OCI-LY3 (cell line): ENCODE results near the gene FOLR3.
"Not testable (repeated sequence)": the region's sequence is repeated elsewhere in the genome, so short reads cannot be mapped to it uniquely, and the experiment has no call there.

Source experiments
- H2AFZ ChIP-seq: fragments of 200-600, 300-600 bp; shearing (Covaris generic); 2 replicates; pipeline ENCODE4 v1.6.0; 2014; ENCODE audit warnings: antibody characterized with exemption, low read depth, low read length
- H3K27ac ChIP-seq: fragments of 200-600, 300-600 bp; sonication (generic); 2 replicates; pipeline ENCODE4 v1.5.1; 2014; ENCODE audit warnings: mild to moderate bottlenecking, low read length, moderate library complexity, mixed read lengths
- H3K27me3 ChIP-seq: fragments of 200-600, 300-600 bp; sonication (generic); 2 replicates; pipeline ENCODE4 v1.6.1; 2014; ENCODE audit warnings: low read depth, low read length, mixed read lengths
- H3K36me3 ChIP-seq: fragments of 200-600, 300-600 bp; sonication (generic); replicated peaks from 2 replicates; pipeline ENCODE3; 2014; ENCODE audit warnings: low read depth, low read length, mixed read lengths
- H3K4me1 ChIP-seq: fragments of 300-600, 200-600 bp; sonication (generic); 2 replicates; pipeline ENCODE4 v1.6.1; 2014; ENCODE audit warnings: low read length, mixed read lengths
- H3K4me2 ChIP-seq: fragments of 200-600, 300-600 bp; sonication (generic); 2 replicates; pipeline ENCODE4 v1.6.1; 2014; ENCODE audit warnings: low read length, mixed read lengths
- H3K4me3 ChIP-seq: fragments of 300-600, 200-600 bp; sonication (generic); 2 replicates; pipeline ENCODE4 v1.5.1; 2014; ENCODE audit warnings: antibody characterized with exemption, mild to moderate bottlenecking, low read length, moderate library complexity
- H3K79me2 ChIP-seq: fragments of 300-600, 200-600 bp; shearing (Covaris generic); 2 replicates; pipeline ENCODE4 v1.6.1; 2014; ENCODE audit warnings: mild to moderate bottlenecking, low read length, mixed read lengths
- H3K9ac ChIP-seq: fragments of 300-600, 200-600 bp; shearing (Covaris generic); 2 replicates; pipeline ENCODE4 v1.6.0; 2014; ENCODE audit warnings: mild to moderate bottlenecking, low read length, moderate library complexity
- H3K9me3 ChIP-seq: fragments of 200-600, 300-600 bp; shearing (Covaris generic); 2 replicates; pipeline ENCODE4 v1.6.1; 2014; ENCODE audit warnings: low read length, mixed read lengths; ENCODE audit not compliant: insufficient read depth
- H4K20me1 ChIP-seq: fragments of 200-600, 300-600 bp; sonication (generic); 2 replicates; pipeline ENCODE4 v1.6.1; 2016; ENCODE audit warnings: low read length, mixed read lengths; ENCODE audit not compliant: insufficient read depth
- CTCF ChIP-seq: fragments of 200-600, 300-600 bp; sonication (generic); IDR thresholded peaks from 2 replicates; pipeline ENCODE4 v1.5.1; 2014; ENCODE audit warnings: antibody characterized with exemption, low read length, low read depth
- EZH2phosphoT487 ChIP-seq: fragments of 200-600 bp; shearing (Covaris generic); IDR thresholded peaks from 2 replicates; pipeline ENCODE4 v1.6.1; 2018; ENCODE audit warnings: antibody characterized with exemption, mixed run types, low read depth

Gene FOLR3

DNA sequence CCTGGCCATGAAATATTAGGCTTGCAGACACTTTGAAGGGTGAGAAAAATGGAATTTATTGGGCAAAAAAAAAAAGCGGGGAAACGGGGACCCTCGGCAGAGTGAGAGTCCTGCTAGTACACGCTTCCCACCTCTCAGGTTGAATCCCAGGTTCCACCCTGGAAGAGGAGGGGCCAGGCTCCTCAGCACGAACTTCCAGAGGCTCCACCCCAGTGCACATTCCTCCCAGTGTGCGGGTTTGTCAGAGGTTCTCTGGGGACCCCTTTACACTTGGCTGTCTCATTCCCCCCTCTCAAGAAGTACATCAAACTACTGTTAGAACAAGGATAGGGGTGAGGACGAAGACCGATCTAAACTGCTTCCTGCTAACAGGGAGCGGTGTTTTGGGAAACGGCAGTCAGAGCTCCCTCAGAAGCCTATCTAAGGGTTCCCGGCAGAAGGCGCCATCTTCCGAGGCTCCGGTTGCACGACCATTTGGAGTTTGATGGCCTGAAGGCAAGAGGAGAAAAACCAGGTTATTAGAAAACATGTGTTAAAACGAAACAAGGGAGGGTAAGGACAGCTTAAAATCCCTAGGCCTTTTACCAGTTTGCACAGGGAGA is 27.5 kb downstream of the FOLR3 start:
- no peaks in the 10 kb centered on the region for H3K9me3 ChIP-seq
- H3K27me3 ChIP-seq, result peaks cover 42% of the 10 kb centered on the region
- H3K4me3 ChIP-seq, result no peak overlapping the region
- TF ChIP-seq EZH2phosphoT487 (no peak), CTCF (no peak)
- H3K4me2 ChIP-seq, result no peak overlapping the region
- no peaks in the 10 kb centered on the region for H3K36me3 ChIP-seq
- no peak overlapping the region for H3K27ac ChIP-seq
- H3K79me2 ChIP-seq, result no peaks in the 10 kb centered on the region
- H3K4me1 ChIP-seq, result no peaks in the 10 kb centered on the region
- H4K20me1 ChIP-seq, result no peaks in the 10 kb centered on the region
- H3K9ac ChIP-seq, result no peak overlapping the region
- H2AFZ ChIP-seq, result no peak overlapping the region

GRCh38 chr11:72164187-72164586 is 28.7 kb downstream of the FOLR3 start:
- H3K36me3 ChIP-seq, H2AFZ ChIP-seq, H3K9me3 ChIP-seq, H3K79me2 ChIP-seq, H3K4me3 ChIP-seq, H3K4me1 ChIP-seq, H4K20me1 ChIP-seq, H3K9ac ChIP-seq, H3K4me2 ChIP-seq, H3K27ac ChIP-seq: not testable (repeated sequence)
- H3K27me3 ChIP-seq, result peaks cover 32% of the 10 kb centered on the region

DNA sequence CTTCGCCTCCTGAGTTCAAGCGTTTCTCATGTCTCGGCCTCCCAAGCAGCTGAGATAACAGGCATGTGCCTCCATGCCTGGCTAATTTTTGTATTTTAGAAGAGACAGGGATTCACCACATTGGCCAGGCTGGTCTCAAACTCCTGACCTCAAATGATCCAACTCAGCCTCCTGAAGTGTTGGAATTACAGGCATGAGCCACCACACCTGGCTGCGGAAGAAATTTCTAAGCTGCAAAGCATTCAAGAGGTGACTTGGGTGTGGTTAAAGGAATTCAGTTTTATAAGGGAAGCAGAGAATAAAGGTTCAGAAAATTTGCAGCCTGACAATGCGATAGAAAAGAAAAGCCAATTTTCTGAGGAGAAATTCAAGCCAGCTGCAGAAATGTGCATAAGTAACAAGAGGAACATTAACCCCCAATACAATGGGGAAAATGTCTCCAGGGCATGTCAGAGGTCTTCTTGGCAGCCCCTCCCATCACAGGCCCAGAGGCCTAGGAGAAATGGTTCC is 33.6 kb downstream of the FOLR3 start:
- H2AFZ ChIP-seq, H3K4me3 ChIP-seq, H3K36me3 ChIP-seq, H3K79me2 ChIP-seq, H3K9me3 ChIP-seq, H3K4me2 ChIP-seq, H3K27ac ChIP-seq, H3K4me1 ChIP-seq, H3K27me3 ChIP-seq, H4K20me1 ChIP-seq, H3K9ac ChIP-seq: not testable (repeated sequence)

DNA sequence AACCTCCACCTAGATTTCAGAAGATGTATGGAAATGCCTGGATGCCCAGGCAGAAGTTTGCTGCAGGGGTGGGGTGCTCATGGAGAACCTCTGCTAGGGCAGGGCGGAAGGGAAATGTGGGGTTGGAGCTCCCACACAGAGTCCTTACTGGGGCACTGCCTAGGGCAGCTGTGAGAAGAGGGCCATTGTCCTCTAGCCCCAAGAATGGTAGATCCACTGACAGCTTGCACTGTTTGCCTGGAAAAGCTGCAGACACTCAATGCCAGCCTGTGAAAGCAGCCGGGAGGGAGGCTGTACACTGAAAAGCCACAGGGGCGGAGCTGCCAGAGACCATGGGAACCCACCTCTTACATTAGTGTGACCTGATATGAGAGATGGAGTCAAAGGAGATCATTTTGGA is 34.2 kb downstream of the FOLR3 start:
- H4K20me1 ChIP-seq, H3K9ac ChIP-seq, H3K27ac ChIP-seq, H3K36me3 ChIP-seq, H3K4me1 ChIP-seq, H3K27me3 ChIP-seq, H3K4me3 ChIP-seq, H2AFZ ChIP-seq, H3K4me2 ChIP-seq, H3K9me3 ChIP-seq, H3K79me2 ChIP-seq: not testable (repeated sequence)

DNA sequence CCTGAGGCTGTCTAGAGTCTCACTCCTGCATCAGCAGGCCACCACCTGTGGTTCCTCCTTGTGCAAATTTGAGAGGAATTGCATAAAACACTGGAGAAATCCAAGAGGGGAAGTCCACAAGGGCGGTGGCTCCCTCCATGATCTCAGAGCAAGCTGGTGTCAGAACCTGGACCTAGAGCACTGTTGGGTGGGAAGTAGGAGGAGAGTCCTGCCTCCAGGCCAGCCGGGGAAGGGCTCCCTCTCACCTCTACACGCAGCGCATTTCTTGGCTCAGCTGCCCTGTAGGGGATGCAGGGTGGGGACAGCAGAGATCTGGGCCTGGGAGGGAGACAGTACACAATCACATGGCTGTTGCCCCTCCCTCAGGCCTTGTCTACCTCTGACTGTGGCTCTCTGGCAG is 36.5 kb downstream of the FOLR3 start:
- not testable (repeated sequence) for H3K4me3 ChIP-seq, H3K36me3 ChIP-seq, H3K9me3 ChIP-seq, H2AFZ ChIP-seq, H3K4me2 ChIP-seq, H3K27ac ChIP-seq, H3K4me1 ChIP-seq, H4K20me1 ChIP-seq, H3K27me3 ChIP-seq, H3K79me2 ChIP-seq, H3K9ac ChIP-seq

- H3K4me3 ChIP-seq, result no peak overlapping the region
- no peaks in the 10 kb centered on the region for H3K36me3 ChIP-seq
- no peaks in the 10 kb centered on the region for H3K79me2 ChIP-seq
- H3K27me3 ChIP-seq, result no peaks in the 10 kb centered on the region
- H4K20me1 ChIP-seq, result no peaks in the 10 kb centered on the region
- H3K9ac ChIP-seq, result no peak overlapping the region
- H3K9me3 ChIP-seq, result no peaks in the 10 kb centered on the region
- H3K4me1 ChIP-seq, result no peaks in the 10 kb centered on the region
- TF ChIP-seq CTCF (no peak), EZH2phosphoT487 (no peak)
- no peak overlapping the region for H2AFZ ChIP-seq
- no peak overlapping the region for H3K27ac ChIP-seq
- no peak overlapping the region for H3K4me2 ChIP-seq
These were observed 37.8 kb downstream of the FOLR3 start for GRCh38 chr11:72173291-72173690.
